GM12865 (cell line): Measurements from ENCODE around the gene CRISP3.

Experiments
- DNase-seq: peaks from one replicate; pipeline ENCODE4 v3.0.0; 2010; ENCODE audit warnings: low read depth
- H3K4me3 ChIP-seq: 2 replicates; pipeline ENCODE4 v1.5.1; 2011; ENCODE audit warnings: mild to moderate bottlenecking, low read depth, low read length, control low read depth
- CTCF ChIP-seq: IDR thresholded peaks from 2 replicates; pipeline ENCODE4 v1.5.1; 2011; ENCODE audit warnings: low read length, control low read depth, low read depth, inconsistent platforms; ENCODE audit not compliant: insufficient read depth; ENCODE audit errors: missing control alignments

The CRISP3 gene

DNA sequence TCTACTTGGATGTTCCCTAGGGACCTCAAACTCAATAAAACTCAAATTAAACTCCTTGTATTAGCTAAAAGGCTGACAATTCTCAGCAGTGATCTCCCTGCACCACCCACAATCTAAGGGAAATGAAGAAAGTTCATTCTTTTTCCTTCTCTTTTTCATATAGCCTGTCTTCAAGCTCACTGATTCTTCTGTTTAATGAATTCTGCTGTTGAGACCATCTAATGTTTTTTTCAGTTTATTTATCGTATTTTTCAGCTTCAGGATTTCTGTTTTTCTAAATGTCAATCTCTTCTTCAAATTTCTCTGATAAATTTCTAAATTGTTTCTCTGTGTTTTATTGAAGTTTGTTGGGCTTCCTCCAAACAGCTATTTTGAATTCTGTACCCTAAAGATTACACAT is 50.7 kb downstream of the CRISP3 start:
- H3K4me3 ChIP-seq = no peak overlapping the region
- DNase-seq = no peak
- TF ChIP-seq CTCF = no peak

DNA sequence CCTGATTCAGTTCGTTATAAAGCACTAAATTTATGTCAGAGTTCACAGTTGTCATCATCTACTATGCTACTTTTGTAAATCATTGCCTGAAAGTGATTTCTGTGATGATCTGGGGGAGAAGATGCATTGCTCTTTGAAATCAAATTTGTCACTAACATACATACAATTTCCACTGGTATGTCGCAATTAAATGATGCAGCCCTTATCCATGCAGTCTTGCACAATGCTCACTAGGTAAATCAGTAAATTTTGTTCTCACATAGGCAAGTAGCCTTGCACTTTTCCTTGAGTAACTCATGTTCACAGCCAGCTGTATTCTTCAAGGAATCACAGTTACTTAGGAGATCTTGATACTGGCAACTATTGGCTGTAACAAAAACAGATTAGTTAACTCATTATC is 51.7 kb downstream of the CRISP3 start:
- DNase-seq = no peak
- no peak for TF ChIP-seq CTCF
- no peak overlapping the region for H3K4me3 ChIP-seq
